Activated CD4-positive, alpha-beta T cell treated with anti-CD3 and anti-CD28 coated beads for 4 hours (primary cell): ENCODE measurements around the gene DNAH17.
"Not testable (repeated sequence)": the region's sequence is repeated elsewhere in the genome, so short reads cannot be mapped to it uniquely, and the experiment has no call there.

ENCODE experiments used
- DNase-seq, 2 donors: peaks; one replicate each; pipeline ENCODE4 v3.0.0-alpha.2; 2020

The DNAH17 gene

DNA sequence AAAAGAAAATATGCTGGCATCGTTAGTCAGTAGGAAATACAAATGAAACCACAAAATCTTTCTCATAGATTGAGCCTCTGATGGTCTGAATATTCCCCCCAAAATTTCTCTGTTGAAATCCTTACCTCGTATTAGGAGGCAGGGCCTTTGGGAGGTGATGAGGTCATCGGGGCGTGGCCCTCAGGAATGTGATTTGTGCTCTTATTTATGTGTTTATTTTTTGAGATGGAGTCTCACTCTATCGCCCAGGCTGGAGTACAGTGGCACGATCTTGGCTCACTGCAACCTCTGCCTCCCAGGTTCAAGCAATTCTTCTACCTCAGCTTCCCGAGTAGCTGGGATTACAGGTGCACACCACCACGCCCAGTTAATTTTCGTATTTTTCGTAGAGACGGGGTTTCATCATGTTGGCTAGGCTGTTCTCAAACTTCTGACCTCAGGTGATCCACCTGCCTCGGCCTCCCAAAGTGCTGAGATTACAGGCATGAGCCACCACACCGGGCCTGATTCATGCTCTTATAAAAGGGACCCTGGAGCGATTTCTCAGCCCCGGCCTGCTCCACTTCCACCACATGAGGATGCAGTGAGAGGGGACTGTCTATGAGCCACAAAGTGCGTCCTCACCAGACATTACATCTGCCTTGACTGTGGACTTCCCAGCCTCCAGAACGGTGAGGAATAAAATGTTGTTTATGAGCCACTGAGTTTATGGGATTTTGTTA is 53.1 kb downstream of the DNAH17 start:
- DNase-seq: no peak

DNA sequence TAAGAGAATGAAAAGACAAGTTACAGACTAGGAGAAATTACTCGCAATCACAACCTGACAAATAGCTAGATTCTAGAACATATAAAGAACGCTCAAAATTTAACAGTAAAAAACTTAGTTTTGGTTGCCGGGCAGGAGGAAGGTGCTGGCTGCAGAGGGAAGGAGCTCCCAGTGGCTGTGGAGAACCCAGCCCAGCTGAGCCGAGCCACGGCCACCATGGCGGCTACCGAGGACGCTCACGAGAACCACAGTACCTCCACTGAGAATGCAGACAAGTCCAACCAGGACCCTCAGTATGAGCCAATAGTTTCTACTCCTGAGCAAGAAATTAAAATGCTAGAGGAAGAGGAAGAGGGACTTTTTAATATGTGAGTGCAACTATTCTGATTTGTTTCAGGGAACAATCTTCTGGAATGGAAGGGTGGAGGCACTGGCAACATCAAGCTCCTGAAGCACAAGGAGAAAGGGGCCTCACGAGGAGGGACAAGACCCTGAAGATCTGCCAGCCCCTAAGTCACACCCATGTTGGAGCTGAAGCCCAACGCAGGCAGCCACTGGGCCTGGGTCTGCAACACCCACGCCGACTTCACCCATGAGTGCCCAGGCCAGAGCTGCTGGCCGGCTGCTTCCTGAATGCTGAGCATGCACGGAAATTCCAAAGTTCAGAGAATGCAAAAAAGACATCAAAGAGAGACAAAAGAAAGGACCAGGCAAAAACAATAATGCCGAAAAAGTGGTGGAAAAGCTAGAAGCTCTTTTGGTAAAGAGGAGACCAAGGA is 55.0 kb downstream of the DNAH17 start:
- DNase-seq: no peak

DNA sequence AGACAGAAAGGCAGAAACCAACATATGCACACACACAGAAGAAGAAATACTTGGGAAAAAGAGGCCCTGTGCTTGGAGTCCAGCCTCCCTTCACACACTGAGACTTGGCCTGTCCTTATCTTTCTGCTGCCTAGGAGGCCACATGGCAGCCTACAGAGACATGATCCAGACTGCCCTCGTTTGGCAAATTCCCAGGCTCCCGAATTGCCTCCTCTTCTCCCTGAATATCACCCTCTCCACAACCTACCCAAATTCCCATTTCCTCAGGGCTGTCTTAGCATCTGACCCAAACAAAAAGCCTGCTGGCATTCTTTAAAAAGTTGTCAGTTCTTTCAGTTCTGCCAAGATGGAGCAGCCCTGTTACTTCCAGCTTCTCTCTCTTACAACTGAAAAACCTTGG is 59.8 kb downstream of the DNAH17 start:
- no peak for DNase-seq

DNA sequence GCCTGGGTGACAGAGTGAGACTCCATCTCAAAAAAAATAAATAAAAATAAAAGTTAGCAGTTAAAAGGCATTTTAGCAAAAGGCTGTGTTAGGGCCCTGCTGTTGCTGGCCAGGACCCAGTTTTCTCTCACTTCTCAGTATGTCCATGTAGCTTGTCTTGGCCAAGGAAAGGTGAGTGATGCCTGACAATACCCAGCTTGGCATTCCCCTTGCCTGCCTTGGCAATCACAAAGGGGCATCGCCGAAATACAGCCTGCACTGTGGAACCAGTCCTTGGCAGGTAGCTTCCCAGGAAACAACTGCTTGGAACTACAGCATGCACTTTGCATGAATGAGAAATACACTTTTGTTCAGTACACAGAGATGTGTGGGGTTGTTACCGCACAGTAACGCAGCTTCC is 61.7 kb downstream of the DNAH17 start:
- no peak for DNase-seq

DNA sequence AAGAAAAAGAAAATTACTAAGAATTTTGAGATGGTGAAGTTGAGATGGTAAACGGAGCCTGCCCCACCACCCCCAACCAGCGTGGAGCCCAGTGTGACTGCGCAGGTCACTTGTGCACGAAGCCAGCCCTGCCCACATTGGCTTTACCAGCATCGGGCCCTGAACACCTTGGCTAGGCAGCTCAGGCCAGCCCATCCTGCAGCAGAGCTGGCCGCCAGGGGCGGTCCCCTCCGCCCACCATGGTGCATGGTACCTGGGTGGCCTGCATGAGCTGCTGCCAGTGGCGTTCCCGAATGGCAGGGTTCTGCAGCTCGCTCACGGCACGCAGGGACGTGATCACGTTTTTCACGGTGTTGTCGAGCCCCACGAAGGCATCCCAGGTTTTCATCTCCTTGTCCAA is 62.7 kb downstream of the DNAH17 start:
- no peak for DNase-seq

DNA sequence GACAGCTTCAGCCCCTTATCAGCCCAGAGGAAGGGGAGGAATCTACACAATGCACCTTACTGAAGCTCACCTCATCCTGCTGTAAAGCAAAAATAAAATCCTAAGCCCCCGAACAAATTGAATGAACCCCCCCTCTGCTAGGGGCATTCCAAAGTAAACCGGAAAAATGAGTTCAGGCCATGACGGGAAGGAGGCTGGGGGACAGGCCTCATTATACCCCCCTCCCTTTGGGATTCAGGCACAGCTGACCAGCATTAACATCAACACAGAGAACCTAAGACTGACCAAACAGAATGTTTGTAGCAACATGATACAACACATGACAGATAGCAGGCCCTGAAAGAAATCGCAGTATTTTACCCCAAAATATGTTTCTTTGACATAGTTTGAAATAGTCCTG is 64.2 kb downstream of the DNAH17 start:
- DNase-seq: no peak

DNA sequence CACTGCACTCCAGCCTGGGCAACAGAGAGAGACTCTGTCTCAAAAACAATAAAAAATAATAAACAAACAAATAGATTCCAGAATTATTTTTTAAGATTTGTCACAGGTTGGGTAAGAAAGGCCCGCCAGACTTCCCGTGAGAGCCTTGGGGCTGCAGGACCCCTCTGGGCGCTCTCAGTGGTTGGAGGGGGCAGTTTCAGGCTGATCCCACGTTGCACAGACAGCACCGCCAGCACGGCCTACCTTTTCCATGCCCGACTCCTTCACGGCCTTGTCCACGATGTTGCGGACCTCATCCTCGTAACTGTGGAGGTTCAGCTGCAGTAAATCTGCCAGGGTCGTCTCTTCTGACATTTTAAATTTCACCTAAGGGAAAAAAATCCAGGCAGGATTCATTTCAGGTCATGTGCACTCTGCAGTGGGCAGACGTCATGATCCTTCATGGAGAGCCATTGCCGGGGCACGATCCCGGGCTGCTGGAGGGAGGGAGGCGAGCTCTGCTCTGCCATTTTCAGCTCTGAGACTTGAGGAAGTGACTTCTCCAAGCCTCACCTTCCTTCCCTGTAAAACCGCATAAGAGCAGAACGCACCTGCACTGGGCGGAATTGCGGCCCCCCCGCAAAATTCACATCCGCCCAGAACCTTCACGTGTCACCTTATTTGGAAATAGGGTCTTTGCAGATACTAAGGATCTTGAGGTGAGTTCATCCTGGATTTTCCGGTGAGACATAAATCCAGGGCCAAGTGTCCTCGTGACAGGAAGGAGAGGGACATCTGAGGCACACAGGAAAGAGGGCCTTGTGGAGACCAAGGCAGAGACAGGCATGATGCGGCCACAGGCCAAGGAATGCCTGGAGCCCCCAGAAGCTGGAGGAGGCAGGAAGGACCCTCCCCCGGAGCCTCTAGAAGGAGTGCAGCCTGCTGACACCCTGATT is 66.8 kb downstream of the DNAH17 start:
- no peak for DNase-seq

DNA sequence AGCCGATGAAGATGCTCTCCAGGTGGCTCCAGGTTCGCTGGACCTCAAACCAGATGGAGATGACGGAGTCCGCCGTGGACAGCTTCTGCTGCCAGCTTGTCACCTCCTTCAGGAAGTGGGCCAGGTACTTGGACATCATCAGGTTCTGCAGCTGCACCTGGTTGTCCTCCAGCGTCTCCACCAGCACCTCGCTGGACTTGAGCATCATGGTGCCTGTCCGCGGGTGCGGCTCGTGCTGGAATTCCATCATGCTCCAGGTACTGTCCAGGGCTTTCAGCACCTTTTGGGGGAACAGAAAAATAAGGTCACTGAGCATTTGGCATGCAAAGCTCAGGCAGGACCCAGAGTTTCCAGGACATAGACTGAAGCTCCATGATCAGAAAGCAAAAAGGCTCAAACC is 69.7 kb downstream of the DNAH17 start:
- no peak for DNase-seq

DNA sequence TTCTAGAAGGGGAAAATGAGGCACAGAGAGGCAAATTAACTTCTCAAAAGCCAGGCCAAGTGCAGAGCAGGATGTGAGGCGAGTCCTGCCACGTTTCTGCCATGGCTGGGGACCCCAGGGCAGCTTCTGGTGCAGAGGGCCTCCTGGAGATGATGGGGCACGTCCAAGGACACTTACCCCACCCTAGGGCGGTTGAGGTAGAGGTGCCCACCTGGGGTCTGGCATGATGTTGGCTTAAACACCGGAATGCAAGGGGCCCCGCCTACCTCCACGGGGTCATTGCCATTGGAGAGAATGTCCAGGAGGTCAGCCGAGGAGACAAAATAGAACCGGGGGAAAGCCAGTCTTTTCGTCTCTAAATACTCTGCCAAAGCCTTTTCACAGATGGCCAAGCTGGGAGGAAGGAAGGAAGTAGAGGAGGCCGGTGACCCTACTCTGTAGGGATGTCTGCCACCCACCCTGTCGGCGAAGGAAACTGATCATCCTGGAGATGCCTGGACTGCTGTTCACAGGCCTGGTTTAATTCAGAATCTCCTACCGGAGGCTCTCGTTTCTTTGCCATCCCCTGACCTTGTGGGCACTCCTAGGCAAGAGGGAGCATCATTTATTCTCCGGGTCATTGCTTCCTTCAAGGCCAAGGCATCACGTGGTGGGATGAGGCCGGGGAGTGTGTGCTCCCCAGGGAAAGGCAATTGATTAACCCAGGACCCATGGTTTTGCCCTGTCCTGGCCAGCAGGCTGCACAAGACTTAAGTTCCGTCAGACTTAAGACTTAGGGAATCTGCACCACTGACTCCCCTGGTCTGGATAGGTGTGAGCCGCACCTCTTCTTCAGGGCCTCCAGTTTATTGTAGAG is 70.5 kb downstream of the DNAH17 start:
- no peak for DNase-seq

DNA sequence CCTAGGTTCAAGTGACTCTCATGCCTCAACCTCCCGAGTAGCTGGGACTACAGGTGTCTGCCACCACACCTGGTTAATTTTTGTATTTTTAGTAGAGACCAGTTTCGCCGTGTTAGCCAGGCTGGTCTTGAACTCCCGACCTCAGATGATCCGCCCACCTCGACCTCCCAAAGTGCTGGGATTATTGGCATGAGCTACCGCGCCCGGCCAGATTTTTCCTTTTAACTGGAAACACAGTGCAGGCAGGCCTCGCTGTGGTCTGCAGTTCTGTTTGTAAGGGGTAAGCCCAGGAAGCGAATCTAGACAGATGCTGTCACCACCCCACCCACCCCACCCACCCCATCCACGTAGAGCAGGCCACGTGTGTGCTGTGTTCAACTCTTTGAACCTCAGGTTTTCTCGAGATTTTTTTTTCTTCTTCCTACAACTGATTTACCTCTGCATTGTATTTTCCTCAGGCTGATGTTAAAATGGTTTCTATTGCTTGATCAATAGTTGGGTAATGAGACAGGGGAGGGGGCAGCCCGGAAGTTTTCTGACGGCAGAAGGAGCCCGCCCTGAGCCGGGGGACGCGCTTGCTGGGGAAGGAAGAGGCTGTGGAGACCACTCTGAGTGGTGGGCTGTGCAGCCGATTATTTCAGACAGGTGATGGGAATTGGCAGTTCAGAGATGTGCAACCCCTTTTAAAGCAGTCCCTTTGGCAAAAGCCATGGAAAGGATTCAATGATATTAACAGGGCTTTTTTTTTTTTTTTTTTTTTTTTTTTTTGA is 72.9 kb downstream of the DNAH17 start:
- no peak for DNase-seq

DNA sequence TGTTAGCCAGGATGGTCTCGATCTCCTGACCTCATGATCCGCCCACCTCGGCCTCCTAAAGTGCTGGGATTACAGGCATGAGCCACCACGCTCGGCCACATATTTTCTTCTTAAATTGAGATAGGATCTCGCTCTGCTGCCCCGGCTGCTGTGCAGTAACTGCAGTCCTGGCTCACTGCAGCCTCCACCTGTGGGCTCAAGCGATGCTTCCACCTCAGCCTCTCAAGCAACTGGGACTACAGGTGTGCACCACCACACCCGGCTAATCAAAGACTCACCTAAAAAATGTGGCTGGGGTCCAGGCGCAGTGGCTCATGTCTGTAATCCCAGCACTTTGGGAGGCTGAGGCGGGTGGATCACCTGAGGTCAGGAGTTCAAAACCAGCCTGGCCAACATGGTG is 73.8 kb downstream of the DNAH17 start:
- DNase-seq: not testable (repeated sequence)

DNA sequence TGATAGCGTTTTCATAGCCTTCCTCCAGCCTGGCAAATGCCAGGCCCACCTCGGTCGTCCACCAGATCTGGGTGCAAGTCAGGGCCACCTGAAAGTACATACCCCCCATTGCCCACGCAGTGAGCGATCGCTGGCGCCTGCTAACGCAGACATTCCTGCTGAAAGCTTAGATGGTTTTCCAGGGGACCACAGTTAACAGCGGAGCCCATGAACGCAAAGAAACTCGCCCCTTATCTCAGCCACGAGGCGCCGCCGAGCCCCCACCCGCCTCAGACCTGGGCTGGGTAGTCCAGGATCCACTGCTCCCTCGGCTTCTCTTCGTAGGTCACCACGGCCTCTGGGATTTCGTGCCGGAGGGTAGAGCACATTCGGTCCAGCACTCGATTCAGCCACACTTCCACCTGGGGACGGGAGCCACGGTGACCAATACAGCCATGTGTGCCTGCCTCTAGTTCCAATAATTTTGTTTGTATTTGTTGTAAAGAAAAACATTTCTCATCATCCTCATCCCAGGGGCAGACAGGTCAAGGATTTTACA is 74.5 kb downstream of the DNAH17 start:
- no peak for DNase-seq

DNA sequence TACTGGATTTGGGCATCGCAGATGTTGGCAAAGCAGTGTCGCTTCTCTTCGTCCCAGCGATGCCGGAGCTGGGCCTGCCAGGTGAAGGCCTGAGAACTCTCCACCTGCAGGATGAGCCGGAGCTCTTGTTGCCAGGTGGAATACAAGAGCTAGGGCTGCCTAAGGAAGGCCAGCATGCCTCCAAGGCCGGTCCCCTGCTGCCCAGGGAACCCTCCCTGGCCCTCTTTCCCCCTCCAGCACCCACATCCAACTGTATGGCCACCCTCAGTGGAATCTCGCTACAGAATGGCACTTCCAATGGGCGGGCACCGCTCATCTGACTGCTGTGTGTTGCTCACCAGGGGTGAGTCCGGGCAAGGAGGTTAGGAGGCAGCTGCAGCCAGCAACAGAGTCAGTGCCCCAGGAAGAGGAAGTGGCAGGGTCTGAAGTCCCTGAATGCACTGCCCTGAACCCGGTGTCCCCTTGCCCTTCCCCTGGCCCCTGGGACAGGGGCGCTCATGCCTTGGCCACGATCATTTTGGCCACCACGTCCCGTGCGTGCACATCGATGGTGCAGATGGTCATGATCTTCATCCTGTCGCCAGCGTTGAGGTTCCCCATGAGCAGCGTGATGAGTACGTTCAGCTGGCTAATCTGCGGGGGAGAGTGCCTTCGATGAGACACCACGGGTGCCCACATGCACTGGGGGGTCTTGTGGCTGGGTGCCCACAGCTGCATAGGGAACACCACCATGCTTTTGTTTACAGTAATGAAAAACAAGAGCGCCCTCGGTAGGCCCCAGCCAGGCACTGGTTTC is 75.8 kb downstream of the DNAH17 start:
- DNase-seq: no peak

DNA sequence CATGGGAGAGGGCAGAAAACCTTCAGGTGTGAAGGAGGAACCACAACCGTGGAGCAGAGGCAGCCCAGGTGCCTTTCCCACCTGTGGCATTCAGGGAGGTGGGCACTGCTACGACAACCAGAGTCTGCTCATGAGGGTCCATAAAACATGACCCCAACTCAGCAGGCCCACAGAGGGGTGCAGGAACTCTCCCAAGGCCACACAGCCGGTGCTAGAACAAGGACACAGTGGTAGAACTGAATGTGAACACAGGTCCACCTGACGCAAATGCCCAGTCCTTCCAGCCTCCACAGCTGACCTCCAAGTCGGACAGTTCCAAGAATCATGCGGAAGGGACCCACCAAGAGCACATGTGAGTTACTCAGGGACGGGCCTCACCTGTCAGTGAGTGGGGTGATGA is 76.4 kb downstream of the DNAH17 start:
- DNase-seq: no peak

DNA sequence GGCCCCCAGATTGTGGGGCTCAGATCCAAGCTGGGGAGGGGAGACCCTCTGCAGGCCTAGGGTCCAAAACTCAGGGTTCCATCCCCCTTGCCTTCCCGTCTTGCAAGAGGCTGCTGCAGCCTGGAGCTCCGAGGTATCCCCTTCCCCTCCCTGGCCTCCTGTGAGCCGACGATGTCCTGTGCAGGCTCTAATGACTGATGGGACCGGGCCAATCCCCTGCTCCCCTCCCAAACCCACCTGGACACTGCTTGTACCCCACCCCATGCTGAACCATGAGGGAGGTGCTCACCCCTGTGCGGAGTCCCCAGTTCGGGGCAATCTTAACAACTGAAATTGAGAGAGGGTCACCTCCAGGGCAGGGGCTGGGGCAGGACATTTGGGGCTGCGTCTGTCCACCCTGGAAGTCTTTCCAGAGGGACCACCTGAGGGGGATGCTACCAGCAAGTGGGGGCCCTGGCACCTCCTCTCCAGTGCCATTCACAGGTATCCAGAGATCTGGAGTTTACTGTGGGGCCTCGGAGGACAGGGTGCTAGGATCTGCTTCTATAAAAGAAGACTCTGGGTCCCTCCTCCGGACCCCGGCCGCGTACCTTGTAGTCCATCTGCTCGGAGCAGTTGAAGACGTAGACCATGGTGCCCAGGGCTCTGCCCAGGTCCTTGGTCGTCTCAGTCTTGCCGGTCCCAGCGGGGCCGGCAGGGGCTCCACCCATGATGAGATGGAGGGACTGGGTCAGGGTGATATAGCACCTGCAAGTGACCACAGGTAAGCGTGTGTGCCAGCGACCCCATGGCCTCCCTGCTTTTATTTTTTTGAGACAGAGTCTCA is 77.3 kb downstream of the DNAH17 start:
- no peak for DNase-seq

DNA sequence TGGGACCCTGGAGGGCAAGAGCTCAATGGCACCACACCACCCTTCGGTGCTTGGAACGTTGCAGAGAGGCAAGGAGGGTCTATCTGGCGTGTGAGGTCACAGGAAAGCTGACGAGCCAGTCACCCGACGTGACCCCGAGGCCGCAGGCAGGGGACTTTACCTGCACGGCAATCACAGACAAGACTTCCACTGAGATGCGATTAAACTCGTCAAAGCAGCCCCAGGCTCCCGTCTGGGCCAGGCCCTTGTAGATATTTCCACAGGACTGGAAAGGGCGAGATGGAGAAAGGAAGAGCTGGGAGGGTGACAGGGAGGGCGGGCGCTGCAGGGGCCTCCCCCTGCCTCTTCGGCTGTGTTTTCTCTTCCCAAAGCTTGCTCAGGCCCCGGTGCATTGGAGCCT is 78.3 kb downstream of the DNAH17 start:
- DNase-seq: no peak

DNA sequence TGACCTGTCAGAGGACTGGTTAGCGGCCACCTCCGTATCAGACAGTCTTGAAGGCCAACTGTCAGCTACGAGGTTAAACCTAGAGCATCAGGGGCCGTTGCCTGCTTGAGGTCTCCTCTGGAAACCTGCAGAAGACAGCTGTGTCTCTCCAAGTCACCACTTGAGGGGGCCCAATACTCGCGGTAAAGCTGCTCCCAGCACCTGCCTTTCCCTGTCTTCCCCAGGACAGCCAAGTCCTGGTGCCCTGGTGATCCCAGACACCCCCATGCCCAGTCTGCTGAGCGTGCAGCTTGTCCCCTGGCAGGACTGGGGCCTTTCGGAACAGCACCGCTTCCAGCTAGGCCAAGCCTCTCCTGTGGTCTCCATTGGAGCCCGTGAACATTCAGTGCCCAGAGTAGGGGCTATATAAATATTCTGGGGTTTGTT is 80.1 kb downstream of the DNAH17 start:
- peak; percentile 38 to 52 for DNase-seq

DNA sequence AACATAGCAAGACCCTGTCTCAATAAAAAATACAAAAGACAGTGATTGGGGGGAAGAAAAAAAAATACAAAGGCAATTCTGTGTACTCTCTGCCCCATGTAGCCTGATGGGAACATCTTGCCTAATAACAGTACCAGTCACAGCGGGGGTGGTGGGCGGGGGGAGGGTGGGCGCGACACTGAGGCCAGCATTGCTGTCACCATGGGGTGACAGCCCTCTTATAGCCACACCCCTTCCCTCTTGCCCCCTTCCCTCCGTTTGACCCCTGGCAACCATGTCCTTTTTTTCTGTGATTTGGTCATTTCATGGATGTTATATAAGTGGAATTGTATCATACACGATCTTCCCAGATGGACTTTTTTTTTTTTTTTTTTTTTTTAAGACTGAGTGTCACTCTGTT is 80.9 kb downstream of the DNAH17 start:
- DNase-seq: no peak

DNA sequence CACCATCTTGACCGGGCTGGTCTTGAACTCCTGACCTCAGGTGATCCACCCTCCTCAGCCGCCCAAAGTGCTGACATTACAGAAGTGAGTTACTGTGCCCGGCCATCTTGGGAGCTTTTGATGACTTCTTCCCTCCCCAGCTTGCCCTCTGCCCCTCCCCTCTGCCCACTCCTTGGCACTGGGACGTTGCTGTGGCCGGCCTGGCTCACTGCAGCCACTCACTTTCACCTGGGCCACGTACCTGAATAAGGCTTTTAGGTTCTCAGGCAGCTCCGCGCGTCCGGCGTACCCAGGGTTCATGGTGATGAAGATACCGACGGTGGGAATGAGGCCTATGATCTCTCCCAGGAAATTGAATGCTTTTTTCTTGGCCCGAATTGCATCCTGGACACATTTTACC is 81.6 kb downstream of the DNAH17 start:
- DNase-seq: no peak
